Colonic mucosa (tissue), 4 donors: Measurements from ENCODE around the gene UFC1. TPM values are rescaled to one million over a fixed set of nuclear protein-coding genes. Genes with fewer than 3 reads are reported as not detected.

Source experiments
- DNase-seq: peaks from one replicate; pipeline ENCODE4 v3.0.0-alpha.2; 2020
- H3K27ac ChIP-seq: fragments of 200-600 bp; one replicate; pipeline ENCODE4 v1.8.0; 2021
- H3K27me3 ChIP-seq: fragments of 200-600 bp; one replicate; pipeline ENCODE4 v1.8.0; 2021
- H3K36me3 ChIP-seq: fragments of 200-600 bp; one replicate; pipeline ENCODE4 v1.8.0; 2021
- H3K4me1 ChIP-seq: fragments of 200-600 bp; one replicate; pipeline ENCODE4 v1.8.0; 2021; ENCODE audit warnings: mild to moderate bottlenecking
- H3K4me3 ChIP-seq: fragments of 200-600 bp; one replicate; pipeline ENCODE4 v1.8.0; 2021
- H3K9ac ChIP-seq, 2 donors: one replicate each; pipeline ENCODE4 v1.7.0; 2013; ENCODE audit warnings: control low read depth in 2 of 2, low read depth in 2 of 2, low read length in 2 of 2
- H3K9me3 ChIP-seq: fragments of 200-600 bp; one replicate; pipeline ENCODE4 v1.8.0; 2021
- intact Hi-C: fragments of 100-400 bp; cut with DNase I; formaldehyde crosslinking; loops from one replicate; pipeline ENCODE4 v1.14.1; 2022
- total RNA-seq, 2 donors: library from RNA; stranded (reverse); fragmentation: NEBNext Ultra II Directional in 1 of 2; extraction: Animal tissue kit (Norgen Biotek cat#: 25700) in 1 of 2; gene quantifications; one replicate each; pipeline ENCODE4 v1.2.1, GENCODE V29; 2021
- TF ChIP-seq, protein P1 (sequence below): fragments of 200-600 bp; IDR thresholded peaks from one replicate; pipeline ENCODE4 v1.8.0; 2022; ENCODE audit warnings: antibody characterized with exemption, mild to moderate bottlenecking
- donor health status: healthy.
- donor health status: DM: no; HTN: no; CAD: no.
- donor health status: DM: no; HTN: no; CAD: no.

UFC1 gene
- total RNA-seq, 2 donors from 2014 or later: 94.2 to 111 TPM

DNA sequence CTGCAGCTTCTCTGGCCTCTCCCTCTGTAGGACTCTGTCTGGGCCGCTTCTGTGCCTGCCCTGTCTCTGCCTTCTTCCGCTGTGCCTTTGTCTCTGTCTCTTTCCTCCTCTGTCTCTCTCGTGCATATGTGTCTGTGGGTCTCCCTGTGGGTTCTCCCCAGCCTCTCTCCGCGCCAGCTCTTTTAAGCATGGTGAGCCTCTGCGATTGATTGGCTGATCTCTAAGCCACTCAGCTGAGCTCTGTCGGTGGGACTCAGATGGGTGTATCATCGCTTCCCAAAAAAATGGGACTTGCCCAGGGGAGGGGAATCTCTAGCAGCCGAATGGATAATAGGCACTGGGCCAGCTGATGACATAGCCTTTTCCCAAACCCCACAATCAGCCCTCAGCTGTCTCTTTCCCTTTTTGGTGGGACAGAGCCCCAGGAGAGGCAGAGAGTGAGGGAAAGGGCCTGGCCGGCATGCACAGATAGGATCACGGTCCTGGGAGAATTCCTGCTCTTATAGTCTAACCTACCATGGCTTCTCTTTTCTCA, 45.2 kb downstream of the UFC1 start, which contains the start of gene ADAMTS4:
TSS of gene ADAMTS4 (minus strand) at position 158 of the 535 bp plus-strand sequence. CDS start 427 bp downstream, outside the sequence.
- no peaks in the 10 kb centered on the region for H3K27me3 ChIP-seq
- H3K4me3 ChIP-seq: peak within 1 kb of the TSS; percentile 24
- peak within 1 kb of the TSS; percentile 40 to 47 for H3K9ac ChIP-seq
- H3K36me3 ChIP-seq: no peaks in the 10 kb centered on the region
- H3K27ac ChIP-seq: peak within 1 kb of the TSS; percentile 23
- H3K9me3 ChIP-seq: no peaks in the 10 kb centered on the region
- no peaks in the 10 kb centered on the region for H3K4me1 ChIP-seq
- TF ChIP-seq, protein P1, sequence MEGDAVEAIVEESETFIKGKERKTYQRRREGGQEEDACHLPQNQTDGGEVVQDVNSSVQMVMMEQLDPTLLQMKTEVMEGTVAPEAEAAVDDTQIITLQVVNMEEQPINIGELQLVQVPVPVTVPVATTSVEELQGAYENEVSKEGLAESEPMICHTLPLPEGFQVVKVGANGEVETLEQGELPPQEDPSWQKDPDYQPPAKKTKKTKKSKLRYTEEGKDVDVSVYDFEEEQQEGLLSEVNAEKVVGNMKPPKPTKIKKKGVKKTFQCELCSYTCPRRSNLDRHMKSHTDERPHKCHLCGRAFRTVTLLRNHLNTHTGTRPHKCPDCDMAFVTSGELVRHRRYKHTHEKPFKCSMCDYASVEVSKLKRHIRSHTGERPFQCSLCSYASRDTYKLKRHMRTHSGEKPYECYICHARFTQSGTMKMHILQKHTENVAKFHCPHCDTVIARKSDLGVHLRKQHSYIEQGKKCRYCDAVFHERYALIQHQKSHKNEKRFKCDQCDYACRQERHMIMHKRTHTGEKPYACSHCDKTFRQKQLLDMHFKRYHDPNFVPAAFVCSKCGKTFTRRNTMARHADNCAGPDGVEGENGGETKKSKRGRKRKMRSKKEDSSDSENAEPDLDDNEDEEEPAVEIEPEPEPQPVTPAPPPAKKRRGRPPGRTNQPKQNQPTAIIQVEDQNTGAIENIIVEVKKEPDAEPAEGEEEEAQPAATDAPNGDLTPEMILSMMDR: no peak
- peak; percentile 52 for DNase-seq
- intact Hi-C loops: loop anchor here (10.0 kb wide), 2 partner anchors 106 to 186 kb away; partner anchors contain the start of gene MPZ

DNA sequence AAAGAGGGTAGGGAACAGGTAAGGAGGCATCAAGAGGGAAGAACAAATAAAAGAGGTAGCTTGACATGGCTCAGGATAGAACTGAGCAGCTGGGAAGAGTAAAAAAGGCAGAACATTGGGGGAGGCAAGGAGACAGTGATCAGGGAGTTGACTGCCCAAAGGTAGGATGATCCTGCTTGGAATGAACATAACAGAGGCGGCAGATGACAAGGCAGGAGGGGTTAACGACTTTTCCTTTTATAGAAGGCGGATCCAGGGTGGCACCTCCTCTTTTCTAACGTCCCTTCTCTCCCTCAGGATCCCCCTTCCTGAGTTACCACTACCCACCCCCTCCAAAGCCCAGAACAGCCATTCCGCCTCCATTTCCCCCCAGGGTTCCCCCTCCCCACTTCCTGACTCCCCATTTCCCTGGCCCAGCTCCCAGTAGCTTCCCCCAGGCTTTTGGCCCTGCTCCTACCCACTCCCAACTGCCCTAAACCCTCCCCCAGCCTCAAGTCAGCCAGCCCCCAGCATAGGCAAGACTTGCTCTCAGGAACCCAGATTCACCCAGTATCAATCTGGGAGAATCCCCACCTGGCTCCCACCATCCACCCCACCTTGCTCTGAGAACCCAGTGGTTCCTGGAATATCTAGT, 45.8 kb downstream of the UFC1 start:
- Histone ChIP-seq H3K36me3 (no peaks in the 10 kb centered on the region), H3K4me1 (no peaks in the 10 kb centered on the region), H3K27me3 (no peaks in the 10 kb centered on the region), H3K27ac (peak overlapping the region; percentile 23), H3K4me3 (no peak overlapping the region), H3K9me3 (no peaks in the 10 kb centered on the region), H3K9ac (peak overlapping the region; percentile 36 to 47)
- DNase-seq: no peak
- TF ChIP-seq, protein P1: no peak
- intact Hi-C loops: loop anchor here (10.0 kb wide), 2 partner anchors 105 to 185 kb away; partner anchors contain the start of gene MPZ

DNA sequence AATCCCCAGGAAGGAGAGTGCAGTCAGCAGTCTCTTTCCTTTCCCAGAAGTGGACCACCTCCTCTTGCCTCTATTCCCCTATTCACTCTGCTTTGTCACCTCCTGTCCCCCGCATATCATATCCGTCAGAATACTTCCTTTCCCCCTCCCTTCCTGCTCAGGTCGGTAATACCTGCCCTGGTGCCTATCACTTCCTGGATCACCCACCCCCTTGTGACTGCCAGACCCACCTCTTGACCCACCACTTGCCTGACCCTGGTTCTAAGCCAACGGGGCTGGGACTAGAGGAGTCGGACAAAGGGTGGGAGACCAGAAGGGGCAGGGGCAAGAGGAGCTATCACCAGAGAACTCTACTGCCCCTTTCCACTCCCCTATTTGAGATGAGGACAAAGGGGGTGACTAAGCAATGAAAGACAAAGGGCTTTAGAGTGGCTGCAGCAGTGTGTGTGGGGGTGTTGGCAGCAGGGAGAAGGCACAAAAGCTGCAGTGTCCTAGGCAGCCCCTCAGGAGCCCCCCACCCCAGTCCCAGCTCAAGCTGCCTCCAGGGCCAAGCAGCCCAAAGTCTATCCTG, 46.7 kb downstream of the UFC1 start:
- H3K9ac ChIP-seq: peak overlapping the region in 1 of 2 donors; percentile 2
- DNase-seq: no peak
- H3K27me3 ChIP-seq: no peaks in the 10 kb centered on the region
- H3K4me3 ChIP-seq: no peak overlapping the region
- TF ChIP-seq, protein P1: no peak
- intact Hi-C loops: no loop called here
- H3K9me3 ChIP-seq: no peaks in the 10 kb centered on the region
- H3K27ac ChIP-seq: peak overlapping the region; percentile 86
- H3K36me3 ChIP-seq: no peaks in the 10 kb centered on the region
- no peaks in the 10 kb centered on the region for H3K4me1 ChIP-seq

DNA sequence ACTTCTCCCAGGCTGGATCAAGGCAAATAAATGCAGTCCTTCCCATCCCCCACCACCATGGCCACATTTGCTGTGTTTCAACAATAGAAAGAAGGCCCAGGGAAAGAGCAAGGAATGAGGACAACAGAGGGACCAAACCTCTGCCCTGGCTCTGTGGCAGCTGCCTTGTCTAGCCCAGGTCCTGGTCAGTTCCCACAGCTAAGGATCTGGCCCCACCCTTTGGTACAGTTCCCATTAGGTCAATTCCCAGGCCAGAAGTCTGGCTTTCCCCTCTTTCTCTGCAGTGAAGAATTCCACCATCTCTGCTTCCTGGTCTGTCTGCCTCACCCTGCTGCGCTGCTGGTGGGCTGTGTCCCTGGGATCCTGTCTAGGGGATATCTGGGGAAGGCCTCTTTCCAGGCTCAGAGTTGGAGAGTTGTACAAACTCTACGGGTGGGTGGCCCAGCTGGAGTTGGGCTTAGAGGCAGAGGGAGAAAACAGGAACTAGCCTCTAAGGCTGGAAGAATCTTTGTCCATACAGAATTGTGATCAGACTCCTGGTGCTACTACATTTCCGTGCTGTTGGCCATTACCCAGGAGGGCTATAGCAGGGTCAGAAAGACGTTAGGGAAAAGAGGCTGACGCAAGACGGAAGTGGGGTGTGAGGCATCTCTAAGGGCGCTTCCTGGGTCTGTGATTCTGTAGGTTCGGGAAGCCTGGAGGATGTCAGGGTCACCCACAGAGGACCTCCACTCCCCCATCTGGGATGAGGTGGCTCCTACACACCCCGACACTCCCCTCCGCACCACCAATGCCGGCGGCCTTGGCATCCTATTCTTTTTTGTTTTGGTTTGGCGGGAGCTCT, 47.4 kb downstream of the UFC1 start:
- Histone ChIP-seq H3K27me3 (no peaks in the 10 kb centered on the region), H3K4me1 (no peaks in the 10 kb centered on the region), H3K4me3 (peak overlapping the region; percentile 49), H3K27ac (peak overlapping the region; percentile 86), H3K9ac (peak overlapping the region; percentile 70 to 96), H3K36me3 (no peaks in the 10 kb centered on the region), H3K9me3 (no peaks in the 10 kb centered on the region)
- intact Hi-C loops: no loop called here
- peak; percentile 45 for DNase-seq
- TF ChIP-seq, protein P1: no peak
